ENCODE measurements around the gene MAGEA1.

Gene MAGEA1

GRCh38 chrX:153190381-153190780 lies 11.3 kb downstream of the MAGEA1 start:
- Histone ChIP-seq H3K4me3 (ENCODE audit: low read length) (no peak overlapping the region), H3K4me1 (ENCODE audit: insufficient read depth, low read length) (no peaks in the 10 kb centered on the region), H3K36me3 (ENCODE audit: insufficient read depth, low read length) (no peaks in the 10 kb centered on the region), H3K9ac (ENCODE audit: low read depth, low read length) (no peak overlapping the region), H3K27me3 (ENCODE audit: insufficient read depth, low read length) (no peaks in the 10 kb centered on the region), H3K9me3 (ENCODE audit: insufficient read depth, low read depth, low read length) (no peaks in the 10 kb centered on the region), H3K27ac (ENCODE audit: low read depth, low read length) (no peak overlapping the region)
- 100% methylated on average over 1 of the region's 1 CpG for WGBS

GRCh38 chrX:153200462-153200861 lies 21.4 kb downstream of the MAGEA1 start:
- H3K4me1 ChIP-seq (ENCODE audit: insufficient read depth, low read length) = no peaks in the 10 kb centered on the region
- no peak overlapping the region for H3K4me3 ChIP-seq (ENCODE audit: low read length)
- no peaks in the 10 kb centered on the region for H3K36me3 ChIP-seq (ENCODE audit: insufficient read depth, low read length)
- no peak overlapping the region for H3K9ac ChIP-seq (ENCODE audit: low read depth, low read length)
- no CpG with 5 or more reads among the region's 2 CpGs for WGBS
- H3K9me3 ChIP-seq (ENCODE audit: insufficient read depth, low read depth, low read length) = no peaks in the 10 kb centered on the region
- H3K27me3 ChIP-seq (ENCODE audit: insufficient read depth, low read length) = no peaks in the 10 kb centered on the region
- no peak overlapping the region for H3K27ac ChIP-seq (ENCODE audit: low read depth, low read length)

GRCh38 chrX:153206425-153207046 lies 27.5 kb downstream of the MAGEA1 start:
- Histone ChIP-seq H3K4me3 (ENCODE audit: low read length) (no peak overlapping the region), H3K27ac (ENCODE audit: low read depth, low read length) (no peak overlapping the region), H3K27me3 (ENCODE audit: insufficient read depth, low read length) (no peaks in the 10 kb centered on the region), H3K4me1 (ENCODE audit: insufficient read depth, low read length) (no peaks in the 10 kb centered on the region), H3K36me3 (ENCODE audit: insufficient read depth, low read length) (no peaks in the 10 kb centered on the region), H3K9me3 (ENCODE audit: insufficient read depth, low read depth, low read length) (no peaks in the 10 kb centered on the region), H3K9ac (ENCODE audit: low read depth, low read length) (no peak overlapping the region)
- 89% methylated on average over 8 of the region's 8 CpGs for WGBS

GRCh38 chrX:153209347-153209746 lies 30.3 kb downstream of the MAGEA1 start:
- Histone ChIP-seq H3K4me1 (ENCODE audit: insufficient read depth, low read length) (no peaks in the 10 kb centered on the region), H3K4me3 (ENCODE audit: low read length) (no peak overlapping the region), H3K9me3 (ENCODE audit: insufficient read depth, low read depth, low read length) (no peaks in the 10 kb centered on the region), H3K27me3 (ENCODE audit: insufficient read depth, low read length) (no peaks in the 10 kb centered on the region), H3K36me3 (ENCODE audit: insufficient read depth, low read length) (no peaks in the 10 kb centered on the region), H3K9ac (ENCODE audit: low read depth, low read length) (no peak overlapping the region), H3K27ac (ENCODE audit: low read depth, low read length) (no peak overlapping the region)
- WGBS = no CpG with 5 or more reads among the region's 3 CpGs

DNA sequence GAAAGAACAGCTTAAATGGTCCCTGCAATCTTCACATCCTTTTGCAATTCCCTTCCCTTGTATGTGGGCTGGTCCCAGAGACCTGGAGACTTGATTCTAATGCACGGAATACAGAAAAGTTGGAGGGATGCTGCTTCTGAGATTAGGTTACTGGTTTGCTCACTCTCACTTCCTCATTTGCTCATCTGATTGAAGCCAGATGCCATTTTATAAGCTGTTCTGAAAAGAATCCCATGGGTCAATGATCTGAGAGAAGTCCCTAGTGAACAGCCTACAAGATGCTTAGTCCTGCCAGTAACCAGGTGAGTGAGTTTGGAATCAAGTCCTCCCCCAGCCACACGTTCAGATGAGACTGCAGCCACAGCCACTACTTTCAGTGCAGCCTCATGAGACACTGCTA lies 35.9 kb downstream of the MAGEA1 start:
- H3K4me1 ChIP-seq (ENCODE audit: insufficient read depth, low read length) = no peaks in the 10 kb centered on the region
- no peak overlapping the region for H3K4me3 ChIP-seq (ENCODE audit: low read length)
- H3K9ac ChIP-seq (ENCODE audit: low read depth, low read length) = no peak overlapping the region
- no peaks in the 10 kb centered on the region for H3K9me3 ChIP-seq (ENCODE audit: insufficient read depth, low read depth, low read length)
- no peaks in the 10 kb centered on the region for H3K27me3 ChIP-seq (ENCODE audit: insufficient read depth, low read length)
- no peak overlapping the region for H3K27ac ChIP-seq (ENCODE audit: low read depth, low read length)
- 65% methylated on average over 2 of the region's 2 CpGs for WGBS
- no peaks in the 10 kb centered on the region for H3K36me3 ChIP-seq (ENCODE audit: insufficient read depth, low read length)

DNA sequence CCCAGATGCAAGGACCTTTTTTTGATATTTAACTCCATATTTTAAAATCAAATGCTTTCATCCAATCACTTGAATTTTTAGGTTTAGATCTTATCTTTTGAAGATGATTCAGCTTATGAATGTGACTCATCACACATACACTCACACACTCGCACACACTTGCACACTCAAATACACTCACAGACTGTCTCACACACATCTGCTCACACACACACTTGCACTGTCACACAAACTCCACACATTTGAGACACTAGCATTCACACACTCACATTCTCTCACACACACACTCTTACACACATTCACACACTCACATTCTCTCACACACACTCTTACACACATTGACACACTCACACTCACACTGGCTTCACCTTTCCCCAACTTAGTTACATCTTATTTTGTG lies 37.8 kb downstream of the MAGEA1 start:
- no peaks in the 10 kb centered on the region for H3K36me3 ChIP-seq (ENCODE audit: insufficient read depth, low read length)
- H3K27ac ChIP-seq (ENCODE audit: low read depth, low read length) = no peak overlapping the region
- no peaks in the 10 kb centered on the region for H3K27me3 ChIP-seq (ENCODE audit: insufficient read depth, low read length)
- no peak overlapping the region for H3K9ac ChIP-seq (ENCODE audit: low read depth, low read length)
- no peak overlapping the region for H3K4me3 ChIP-seq (ENCODE audit: low read length)
- WGBS = 94% methylated on average over 1 of the region's 1 CpG
- no peaks in the 10 kb centered on the region for H3K4me1 ChIP-seq (ENCODE audit: insufficient read depth, low read length)
- no peaks in the 10 kb centered on the region for H3K9me3 ChIP-seq (ENCODE audit: insufficient read depth, low read depth, low read length)

- H3K9ac ChIP-seq (ENCODE audit: low read depth, low read length) = no peak overlapping the region
- peaks cover 4% of the 10 kb centered on the region; the same call in 1 of the 2 replicates for H3K4me1 ChIP-seq (ENCODE audit: insufficient read depth, low read length)
- no peaks in the 10 kb centered on the region for H3K36me3 ChIP-seq (ENCODE audit: insufficient read depth, low read length)
- no peaks in the 10 kb centered on the region for H3K9me3 ChIP-seq (ENCODE audit: insufficient read depth, low read depth, low read length)
- H3K27ac ChIP-seq (ENCODE audit: low read depth, low read length) = no peak overlapping the region
- H3K4me3 ChIP-seq (ENCODE audit: low read length) = no peak overlapping the region
- no peaks in the 10 kb centered on the region for H3K27me3 ChIP-seq (ENCODE audit: insufficient read depth, low read length)
- 91% methylated on average over 8 of the region's 8 CpGs for WGBS
These were observed 46.5 kb downstream of the MAGEA1 start for GRCh38 chrX:153225438-153226098.

DNA sequence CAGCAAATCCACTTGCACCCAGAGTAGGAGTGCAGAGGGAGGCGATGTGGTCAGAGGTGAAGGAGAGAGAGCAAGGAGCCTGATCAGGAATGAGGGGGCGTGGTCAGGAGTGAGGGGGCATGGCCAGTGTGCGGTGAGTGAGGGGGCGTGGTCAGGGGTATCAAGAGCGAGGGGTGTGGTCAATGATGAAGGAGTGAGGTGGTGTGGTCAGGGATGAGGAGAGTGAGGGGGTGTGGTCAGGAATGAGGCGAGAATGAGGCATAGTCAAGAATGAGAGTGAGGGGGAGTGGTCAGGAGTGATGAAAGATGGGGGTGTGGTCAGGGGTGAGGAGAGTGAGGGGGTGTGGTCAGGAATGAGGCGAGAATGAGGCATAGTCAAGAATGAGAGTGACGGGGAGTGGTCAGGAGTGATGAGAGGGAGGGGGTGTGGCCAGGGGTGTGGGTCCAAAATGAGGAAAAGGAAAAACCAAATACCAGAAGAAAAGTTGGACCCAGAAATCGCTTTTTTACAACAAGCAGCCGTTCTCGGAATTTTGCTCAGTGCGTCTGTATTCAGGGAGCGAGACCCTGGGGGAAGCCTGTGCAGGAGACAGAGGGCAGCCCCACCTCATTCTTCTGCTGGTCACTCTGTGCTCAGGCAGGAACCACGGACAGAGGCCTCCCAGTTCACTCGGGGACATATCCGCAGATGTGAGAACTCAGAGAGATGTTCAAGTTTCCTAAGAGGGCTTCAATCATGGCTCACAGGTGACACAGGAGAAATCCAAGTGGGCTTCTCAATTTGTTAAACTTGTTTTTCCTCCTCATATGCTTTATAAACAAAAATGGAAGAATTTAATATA lies 47.5 kb downstream of the MAGEA1 start:
- Histone ChIP-seq H3K36me3 (ENCODE audit: insufficient read depth, low read length) (no peaks in the 10 kb centered on the region), H3K27ac (ENCODE audit: low read depth, low read length) (no peak overlapping the region), H3K27me3 (ENCODE audit: insufficient read depth, low read length) (no peaks in the 10 kb centered on the region), H3K4me3 (ENCODE audit: low read length) (peak overlapping the region; percentile 60), H3K9me3 (ENCODE audit: insufficient read depth, low read depth, low read length) (no peaks in the 10 kb centered on the region), H3K4me1 (ENCODE audit: insufficient read depth, low read length) (peaks cover 4% of the 10 kb centered on the region; the same call in 1 of the 2 replicates), H3K9ac (ENCODE audit: low read depth, low read length) (no peak overlapping the region)
- 16% methylated on average over 16 of the region's 16 CpGs for WGBS

All from HUES64 (cell line).